Superior temporal gyrus (tissue), 1 donor: ENCODE results near the gene SLC2A14.
"Not testable (repeated sequence)": the region's sequence is repeated elsewhere in the genome, so short reads cannot be mapped to it uniquely, and the experiment has no call there.

Experiments
- DNase-seq: peaks from one replicate; pipeline ENCODE4 v3.0.0-alpha.2; 2016; ENCODE audit errors: extremely low spot score

SLC2A14 gene

DNA sequence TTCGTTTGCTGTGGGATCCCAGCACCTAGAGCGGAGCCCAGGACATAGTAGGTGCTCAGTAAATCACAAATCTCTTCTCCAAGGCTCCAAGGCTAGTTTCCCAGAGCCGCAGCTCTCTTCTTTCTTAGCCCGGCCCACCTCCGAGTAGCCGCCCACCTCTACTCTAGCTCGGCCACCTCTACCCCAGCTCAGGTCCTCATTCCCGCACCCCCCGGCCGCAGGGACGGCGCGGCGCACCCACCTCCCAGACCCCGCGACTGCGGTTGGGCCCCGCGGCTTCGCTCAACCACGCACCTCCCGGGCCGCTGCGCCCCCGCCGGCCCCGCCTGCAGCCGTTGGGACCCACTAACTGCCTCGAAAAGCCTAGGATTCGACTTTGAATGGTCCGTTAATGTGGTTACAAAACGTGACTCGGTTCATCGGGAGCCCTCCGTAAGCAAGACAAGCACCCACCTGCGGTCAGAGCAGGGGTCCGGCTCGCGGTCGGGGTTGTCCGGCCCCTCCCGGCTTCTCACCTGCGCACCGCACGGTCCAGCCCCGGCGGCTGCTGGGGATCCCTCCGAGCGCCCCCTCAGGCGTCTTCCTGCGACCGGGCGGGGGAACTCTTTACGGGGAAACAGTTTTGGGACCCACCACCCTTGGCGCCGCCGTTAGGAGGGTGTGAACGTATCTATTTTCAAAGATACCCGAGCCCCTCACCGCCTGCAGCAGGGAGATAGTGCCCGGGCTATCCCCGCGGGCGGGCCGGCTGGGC lies at the start of gene SLC2A14:
Gene SLC2A14 (minus strand): TSS at position 350 of the 754 bp plus-strand sequence. CDS start 3,035 bp downstream, outside the sequence.
- no peak for DNase-seq

DNA sequence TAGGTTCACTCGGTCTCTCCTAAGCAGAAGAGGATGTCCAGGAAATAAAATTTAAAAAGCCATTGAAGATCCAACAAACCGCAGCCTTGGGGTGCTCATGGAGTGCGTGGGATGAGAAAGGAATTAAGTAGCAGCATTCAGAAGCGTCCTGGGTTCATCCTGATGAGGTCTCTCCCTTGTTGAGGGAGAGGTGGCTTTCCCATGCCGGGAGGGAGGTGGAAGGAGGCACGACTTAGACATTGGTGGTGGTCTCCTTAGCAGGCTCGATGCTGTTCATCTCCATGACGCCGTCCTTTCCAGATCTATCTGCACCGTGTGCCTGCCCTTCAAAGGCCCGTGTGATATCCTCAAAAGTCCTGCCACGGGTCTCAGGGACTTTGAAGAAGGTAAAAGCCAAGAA lies 48.5 kb upstream of the SLC2A14 start:
- not testable (repeated sequence) for DNase-seq

DNA sequence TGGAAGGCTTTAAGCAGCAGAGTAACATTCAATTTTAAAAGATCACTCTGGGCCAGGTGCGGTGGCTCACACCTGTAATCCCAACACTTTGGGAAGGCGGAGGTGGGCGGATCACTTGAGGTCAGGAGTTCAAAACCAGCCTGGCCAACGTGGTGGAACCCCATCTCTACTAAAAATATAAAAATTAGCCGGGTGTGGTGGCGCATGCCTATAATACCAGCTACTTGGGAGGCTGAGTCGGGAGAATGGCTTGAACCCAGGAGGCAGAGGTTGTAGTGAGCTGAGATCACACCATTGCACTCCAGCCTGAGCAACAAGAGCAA lies 45.5 kb upstream of the SLC2A14 start:
- not testable (repeated sequence) for DNase-seq

DNA sequence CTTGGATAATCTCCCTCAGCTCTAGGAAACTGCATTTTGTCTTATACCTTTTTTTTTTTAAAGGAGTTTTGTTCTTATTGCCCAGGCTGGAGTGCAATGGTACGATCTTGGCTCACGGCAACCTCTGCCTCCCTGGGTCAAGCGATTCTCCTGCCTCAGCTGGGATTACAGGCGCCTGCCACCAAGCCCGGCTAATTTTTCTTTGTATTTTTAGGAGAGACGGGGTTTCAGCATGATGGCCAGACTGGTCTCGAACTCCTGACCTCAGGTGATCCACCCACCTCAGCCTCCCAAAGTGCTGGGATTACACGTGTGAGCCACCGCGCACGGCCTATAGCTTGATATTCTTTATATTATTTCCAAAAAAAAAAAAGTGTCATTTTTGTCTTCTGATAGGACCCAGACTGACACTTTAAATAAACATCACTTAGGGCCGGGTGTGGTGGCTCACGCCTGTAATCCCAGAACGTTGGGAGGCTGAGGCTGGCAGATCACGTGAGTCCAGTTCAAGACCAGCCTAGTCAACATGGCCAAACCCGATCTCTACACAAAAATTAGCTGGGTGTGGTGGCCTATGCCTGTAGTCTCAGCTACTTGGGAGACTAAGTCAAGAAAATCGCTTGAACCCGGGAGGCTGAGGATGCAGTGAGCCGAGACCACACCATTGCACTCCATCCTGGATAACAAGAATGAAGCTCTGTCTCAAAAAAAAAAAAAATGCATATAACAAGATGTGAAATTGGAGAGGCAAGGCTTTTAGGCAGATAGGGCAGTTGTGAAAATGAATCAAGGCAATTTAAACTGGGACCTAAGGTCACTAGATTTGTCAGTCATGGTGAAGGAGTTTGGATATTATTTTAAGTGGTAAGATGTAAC lies 44.9 kb upstream of the SLC2A14 start:
- DNase-seq = no peak

DNA sequence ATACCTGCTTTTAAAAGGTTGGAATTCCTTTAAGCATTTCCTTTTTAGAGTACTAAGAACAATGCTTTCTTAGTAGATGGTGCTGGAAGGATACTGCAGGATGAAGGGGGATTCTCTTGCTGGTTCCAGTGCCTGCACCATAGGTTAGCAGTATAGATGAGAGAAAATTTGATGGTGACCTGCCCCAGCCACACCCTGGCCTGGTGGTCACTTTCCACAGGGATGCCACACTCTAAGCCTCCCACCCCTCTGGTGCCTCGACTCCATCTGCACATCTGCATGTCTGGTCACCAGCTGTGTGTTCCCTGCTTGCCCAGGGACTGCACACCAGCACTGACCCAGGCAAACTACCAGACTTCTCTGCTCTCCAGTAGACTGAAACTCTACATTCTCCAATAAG lies 44.2 kb upstream of the SLC2A14 start:
- DNase-seq = no peak

DNA sequence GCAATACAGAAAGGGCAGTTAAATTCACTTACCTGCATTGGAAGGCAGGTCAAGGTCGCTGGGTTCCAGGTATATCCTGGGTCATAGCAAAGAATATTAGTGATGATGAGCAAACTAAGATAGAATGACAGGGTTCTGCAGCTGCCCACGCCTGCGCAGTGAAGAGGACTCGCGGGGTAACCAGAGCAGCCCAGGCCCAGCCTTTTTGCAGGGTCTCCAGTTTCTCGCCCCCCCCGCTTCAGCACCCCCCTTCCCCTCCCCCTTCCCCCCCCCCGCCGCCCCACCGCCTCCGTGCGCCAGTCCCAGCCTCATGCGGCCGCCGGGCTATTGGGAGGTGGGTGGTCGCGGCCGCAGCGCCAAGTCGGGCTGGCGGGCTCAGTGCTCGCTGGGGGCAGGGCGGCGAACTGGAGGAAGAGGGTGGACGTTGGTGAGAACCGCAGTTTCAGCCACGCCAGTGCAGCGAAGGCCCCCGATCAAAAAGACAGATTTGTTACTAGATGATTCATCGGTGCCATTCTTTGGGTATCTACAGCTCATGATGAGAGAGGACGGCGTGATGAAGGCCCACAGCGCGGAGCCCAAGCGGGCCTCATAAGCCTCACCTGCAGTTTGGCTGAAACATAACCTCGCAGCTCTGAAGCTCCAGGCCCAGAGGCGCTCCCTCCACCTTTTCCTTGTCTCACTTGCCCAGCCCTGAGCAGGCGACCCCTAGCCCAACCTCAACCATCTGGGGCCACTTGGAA lies 43.1 kb upstream of the SLC2A14 start:
- no peak for DNase-seq

DNA sequence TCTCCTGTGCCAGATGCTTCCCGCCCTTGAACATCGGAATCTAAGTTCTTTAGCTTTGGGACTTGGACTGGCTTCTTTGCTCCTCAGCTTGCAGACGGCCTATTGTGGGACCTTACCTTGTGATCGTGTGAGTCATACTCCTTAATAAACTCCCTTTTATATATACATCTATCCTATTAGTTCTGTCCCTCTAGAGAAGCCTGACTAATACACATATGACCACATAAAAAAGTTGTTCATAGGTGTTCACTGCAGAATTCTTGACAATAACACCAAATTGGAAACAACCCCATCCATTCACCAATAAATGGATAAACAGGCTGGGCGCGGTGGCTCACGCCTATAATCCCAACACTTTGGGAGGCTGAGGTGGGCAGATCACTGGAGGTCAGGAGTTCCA lies 37.4 kb upstream of the SLC2A14 start:
- DNase-seq = not testable (repeated sequence)

DNA sequence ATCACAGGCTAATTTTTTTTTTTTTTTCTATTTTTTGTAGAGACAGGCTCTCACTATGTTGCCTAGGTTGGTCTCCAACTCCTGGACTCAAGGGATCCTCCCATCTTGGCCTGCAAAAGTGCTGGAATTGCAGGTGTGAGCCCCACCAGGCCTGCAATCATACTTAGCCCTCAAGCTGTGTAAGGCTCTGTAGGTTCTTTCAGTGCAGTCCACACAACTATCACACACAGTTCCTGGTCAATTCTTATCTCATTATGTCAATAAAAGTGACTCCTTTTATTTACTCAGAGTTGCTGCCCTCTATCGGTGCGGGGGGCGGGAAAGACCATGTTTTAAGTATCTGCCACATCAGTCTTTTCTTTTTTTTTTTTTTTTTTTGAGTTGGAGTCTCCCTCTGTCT lies 34.3 kb upstream of the SLC2A14 start:
- DNase-seq = no peak

DNA sequence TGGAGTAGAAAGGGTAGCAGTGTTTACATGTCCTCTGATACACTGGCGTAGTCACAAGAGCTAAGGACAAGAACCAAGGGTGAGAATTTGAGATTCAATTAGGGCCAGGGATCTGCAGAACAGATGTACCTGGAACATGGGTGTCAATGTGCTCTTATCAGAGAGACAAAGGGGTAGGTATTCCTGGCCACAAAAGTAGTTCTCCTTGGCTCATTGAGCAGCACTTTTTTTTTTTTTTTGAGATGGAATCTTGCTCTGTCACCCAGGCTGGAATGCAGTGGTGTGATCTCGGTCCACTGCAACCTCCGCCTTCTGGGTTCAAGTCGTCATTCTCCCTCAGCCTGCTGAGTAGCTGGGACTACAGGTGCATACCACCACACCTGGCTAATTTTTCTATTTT lies 33.6 kb upstream of the SLC2A14 start:
- not testable (repeated sequence) for DNase-seq

DNA sequence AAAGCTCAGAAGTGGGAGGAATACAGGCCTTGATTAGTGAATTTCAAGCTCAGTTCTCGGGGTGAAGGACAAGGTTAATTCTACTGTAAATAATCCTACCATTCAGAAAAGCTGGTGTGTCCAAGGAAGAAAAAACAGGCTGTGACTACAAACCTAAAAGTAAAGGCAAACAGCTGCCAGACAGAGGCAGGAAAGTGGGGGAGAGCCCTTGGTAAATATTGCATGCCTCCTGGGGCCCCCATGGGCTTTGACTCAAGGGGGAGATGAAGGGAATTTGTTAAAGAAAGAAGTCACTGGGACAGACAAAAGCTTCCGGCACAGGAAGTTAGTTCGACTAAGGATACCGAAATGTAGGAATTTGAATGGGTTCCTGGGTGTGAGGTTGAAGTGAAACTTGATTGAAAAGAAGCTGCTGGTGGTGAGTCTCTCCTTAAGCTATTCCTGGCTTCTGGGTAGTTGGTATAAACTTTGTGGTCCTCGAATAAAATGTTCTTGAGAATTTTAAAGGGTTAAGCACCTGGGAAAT lies 32.9 kb upstream of the SLC2A14 start:
- not testable (repeated sequence) for DNase-seq

DNA sequence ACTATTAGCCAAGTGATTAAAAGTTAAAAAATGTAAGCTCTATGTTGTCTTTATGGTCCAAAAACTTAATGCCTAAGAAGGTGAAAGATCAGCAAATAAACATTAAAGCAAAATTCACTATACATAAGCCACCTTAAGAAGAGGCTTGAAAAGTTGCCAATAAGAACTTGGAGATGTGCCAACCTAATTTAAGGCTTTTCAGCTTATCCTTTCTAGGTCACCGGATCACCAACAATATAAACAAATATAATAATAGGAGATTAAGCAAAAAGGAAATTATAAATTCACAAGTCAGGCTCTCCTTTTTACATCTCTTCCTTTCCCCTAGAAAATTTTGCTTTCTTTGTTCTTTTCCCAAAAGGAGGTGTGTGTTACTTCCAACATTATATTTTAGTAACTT lies 32.4 kb upstream of the SLC2A14 start:
- DNase-seq = no peak

DNA sequence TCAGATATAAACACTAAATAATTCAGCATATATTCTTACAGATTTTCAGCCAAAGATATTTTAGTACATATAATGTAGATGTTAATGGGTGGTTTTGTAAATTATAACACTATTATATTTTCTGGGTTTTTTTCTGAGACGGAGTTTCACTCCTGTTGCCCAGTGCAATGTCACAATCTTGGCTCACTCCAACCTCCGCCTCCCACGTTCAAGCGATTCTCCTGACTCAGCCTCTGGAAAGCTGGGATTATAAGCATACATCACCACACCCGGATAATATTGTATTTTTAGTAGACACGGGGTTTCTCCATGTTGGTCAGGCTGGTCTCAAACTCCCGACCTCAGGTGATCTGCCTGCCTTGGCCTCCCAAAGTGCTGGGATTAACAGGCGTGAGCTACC lies 29.7 kb upstream of the SLC2A14 start:
- DNase-seq = not testable (repeated sequence)

DNA sequence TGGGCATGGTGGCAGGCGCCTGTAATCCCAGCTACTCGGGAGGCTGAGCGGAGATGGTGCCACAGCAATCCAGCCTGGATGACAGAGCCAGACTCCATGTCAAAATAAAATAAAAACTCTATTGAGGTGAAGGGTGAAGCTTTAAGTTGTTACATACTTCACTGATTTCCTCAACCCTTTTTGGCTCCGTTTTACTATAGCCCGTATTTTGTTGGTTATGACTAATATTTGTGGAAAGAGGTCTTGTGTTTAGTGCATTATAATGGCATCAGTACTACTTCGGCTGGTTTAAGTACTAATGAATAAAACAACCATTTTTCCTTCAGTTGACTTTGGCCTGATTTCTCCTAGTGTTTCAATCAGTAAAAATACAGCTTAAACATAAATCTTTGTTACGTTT lies 27.0 kb upstream of the SLC2A14 start:
- DNase-seq = no peak

DNA sequence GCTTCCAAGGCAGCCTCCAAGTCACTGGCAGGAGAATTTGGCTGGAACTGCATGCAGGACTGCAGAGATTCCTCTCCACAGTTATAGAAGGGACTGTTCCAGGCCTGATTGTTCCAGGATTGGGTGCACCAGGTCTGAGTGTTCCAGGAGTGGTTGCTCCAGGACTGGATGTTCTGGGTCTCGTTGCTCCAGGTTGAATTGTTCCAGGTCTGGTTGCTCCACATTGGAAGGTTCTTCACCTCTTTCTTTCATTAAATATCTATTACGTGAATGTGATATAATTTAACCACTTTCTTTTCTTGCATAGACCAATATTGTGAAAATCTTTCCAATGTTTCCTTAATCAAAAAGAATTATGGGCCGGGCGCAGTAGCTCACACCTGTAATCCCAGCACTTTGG lies 24.0 kb upstream of the SLC2A14 start:
- DNase-seq = not testable (repeated sequence)

DNA sequence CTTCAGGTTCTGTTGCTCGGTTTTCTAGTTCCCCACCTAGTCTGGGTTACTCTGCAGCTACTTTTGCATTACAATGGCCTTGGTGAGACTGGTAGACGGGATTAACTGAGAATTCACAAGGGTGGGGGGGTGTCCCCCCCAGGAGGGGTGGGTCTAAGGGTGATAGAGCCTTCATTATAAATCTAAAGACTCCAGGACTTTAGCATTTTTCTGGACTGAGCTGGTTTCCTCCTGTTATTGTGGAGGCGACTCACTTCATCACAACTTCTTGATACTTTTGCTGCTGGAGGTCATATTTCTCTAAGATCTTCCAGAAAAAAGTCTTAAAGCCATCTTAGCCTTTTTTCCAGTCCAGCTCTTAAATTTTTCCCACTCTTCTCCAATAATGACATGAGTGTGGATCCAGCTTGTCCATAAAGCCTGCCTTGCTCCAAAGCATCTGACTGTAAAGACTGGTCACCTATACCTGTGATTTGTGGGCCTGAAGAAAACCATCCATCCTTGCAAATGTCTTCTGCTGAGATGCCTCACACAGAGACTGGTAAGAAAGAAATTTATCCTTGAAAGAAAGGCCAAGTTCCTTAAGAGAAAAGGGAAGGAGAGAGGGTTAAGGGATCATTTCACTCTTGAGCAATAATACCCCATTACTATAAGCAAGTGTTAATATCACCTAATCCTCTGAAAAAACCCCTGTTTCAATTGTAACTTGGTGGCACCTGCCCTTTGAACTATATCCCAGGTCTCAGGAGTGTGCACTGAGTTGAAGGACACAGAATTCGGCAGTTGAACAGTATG lies 19.7 kb upstream of the SLC2A14 start:
- DNase-seq = no peak

DNA sequence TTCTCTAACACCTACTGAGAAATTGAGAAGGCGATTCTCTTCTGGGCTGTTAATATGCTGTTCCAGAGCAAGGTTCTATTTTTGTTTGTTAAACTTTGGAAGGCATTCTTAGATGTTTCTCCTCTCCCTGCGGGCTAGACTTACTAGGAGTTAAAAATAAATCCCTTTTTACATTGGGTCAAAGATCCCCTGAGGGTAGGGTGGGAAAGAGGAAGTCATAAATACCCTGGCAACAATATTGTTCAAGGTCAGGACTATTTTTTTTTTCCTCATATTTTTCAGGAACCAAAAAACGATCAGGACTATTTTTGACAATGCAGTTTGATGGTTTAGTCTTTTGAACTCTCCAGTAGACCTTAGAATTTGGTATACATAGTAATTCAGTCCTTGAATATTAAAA lies 12.0 kb upstream of the SLC2A14 start:
- no peak for DNase-seq

DNA sequence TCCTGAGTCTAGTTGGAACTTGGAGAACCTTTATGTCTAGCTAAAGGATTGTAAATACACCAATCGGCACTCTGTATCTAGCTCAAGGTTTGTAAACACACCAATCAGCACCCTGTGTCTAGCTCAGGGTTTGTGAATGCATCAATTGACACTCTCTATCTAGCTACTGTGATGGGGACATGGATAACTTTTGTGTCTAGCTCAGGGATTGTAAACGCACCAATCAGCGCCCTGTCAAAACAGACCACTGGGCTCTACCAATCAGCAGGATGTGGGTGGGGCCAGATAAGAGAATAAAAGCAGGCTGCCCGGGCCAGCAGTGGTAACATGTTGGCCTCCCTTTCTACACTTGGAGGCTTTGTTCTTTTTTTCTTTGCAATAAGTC lies 9.0 kb upstream of the SLC2A14 start:
- DNase-seq = not testable (repeated sequence)

DNA sequence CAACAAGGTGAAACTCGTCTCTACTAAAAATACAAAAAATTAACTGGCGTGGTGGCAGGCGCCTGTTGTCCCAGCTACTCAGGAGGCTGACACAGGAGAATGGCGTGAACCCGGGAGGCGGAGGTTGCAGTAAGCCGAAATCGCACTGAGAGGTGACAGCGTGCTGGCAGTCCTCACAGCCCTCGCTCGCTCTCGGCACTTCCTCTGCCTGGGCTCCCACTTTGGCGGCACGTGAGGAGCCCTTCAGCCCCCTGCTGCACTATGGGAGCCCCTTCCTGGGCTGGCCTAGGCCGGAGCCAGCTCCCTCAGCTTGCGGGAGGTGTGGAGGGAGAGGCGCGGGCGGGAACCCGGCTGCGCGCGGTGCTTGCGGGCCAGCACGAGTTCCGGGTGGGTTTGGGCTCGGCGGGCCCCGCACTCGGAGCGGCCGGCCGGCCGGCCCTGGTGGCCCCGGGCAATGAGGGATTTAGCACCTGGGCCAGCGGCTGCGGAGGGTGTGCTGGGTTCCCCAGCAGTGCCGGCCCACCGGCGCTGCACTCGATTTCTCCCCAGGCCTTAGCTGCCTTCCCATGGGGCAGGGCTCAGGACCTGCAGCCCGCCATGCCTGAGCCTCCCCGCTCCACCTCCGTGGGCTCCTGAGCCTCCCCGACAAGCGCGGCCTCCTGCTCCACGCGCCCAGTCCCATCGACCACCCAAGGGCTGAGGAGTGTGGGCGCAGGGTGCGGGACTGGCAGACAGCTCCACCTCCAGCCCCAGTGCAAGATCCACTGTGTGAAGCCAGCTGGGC lies 8.4 kb upstream of the SLC2A14 start:
- not testable (repeated sequence) for DNase-seq

DNA sequence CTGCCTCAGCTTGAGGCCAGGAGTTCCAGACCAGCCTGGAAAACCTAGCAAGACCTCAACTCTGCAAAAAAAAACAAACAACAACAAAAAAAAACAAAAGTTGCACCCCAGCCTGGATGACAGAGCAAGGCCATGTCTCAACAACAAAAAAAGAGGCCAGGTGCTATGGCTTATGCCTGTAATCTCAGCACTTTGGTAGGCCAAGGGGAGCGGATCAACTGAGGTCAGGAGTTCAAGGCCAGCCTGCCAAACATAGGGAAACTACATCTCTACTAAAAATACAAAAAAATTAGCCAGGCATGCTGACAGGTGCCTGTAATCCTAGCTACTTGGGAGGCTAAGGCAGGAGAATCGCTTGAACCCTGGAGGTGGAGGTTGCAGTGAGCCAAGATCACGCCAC lies 6.5 kb upstream of the SLC2A14 start:
- no peak for DNase-seq

DNA sequence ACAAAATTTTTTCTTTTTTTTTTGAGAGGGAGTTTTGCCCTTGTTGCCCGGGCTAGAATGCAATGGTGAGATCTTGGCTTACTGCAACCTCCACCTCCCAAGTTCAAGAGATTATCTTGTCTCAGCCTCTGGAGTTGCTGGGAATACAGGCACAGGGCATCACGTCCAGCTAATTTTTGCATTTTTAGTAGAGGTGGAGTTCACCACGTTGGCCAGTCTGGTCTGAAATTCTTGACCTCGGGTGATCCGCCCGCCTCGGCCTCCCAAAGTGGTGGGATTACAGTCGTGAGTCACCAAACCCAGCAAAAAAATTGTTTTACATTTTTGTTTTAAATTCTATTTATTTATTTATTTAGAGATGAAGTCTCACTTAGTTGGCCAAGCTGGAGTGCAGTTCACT lies 4.7 kb upstream of the SLC2A14 start:
- DNase-seq = no peak

DNA sequence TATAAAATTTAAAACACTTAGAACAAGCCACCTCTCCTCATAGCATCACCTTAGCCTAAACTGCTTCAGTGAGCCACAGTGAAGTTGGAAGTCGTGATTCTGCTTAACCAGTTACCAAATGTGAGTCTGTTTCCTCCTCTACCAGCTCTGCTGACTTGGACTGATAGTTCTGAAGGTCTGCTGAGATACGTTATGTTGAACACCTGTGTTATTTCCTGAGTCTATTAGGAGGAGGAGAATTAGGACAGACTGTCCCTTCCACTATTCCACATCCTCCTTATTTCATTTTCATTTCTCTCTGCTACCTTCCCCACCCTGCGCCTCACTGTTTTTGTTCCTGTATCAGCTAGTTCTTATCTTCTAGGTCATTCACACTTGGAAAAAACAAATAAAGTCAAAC lies 2.4 kb downstream of the SLC2A14 start:
- DNase-seq = no peak
